Astrocyte of the cerebellum (primary cell): Measurements from ENCODE around the gene TXNRD1.

Experiments
- DNase-seq: peaks from one replicate; pipeline ENCODE4 v3.0.0-alpha.2; 2011; ENCODE audit warnings: low read depth
- H3K4me3 ChIP-seq: 2 replicates; pipeline ENCODE4 v1.5.1; 2011; ENCODE audit warnings: mild to moderate bottlenecking, low read depth, low read length, moderate library complexity
- in situ Hi-C: cut with HindIII; loops from 2 replicates; pipeline ENCODE4 v1.10.0; 2017; ENCODE audit warnings: low sequenced_read_pairs
- TF ChIP-seq, protein P1 (sequence below): IDR thresholded peaks from 2 replicates; pipeline ENCODE4 v1.5.1; 2012; ENCODE audit warnings: low read length, low read depth, moderate library complexity, mild to moderate bottlenecking; ENCODE audit errors: missing control alignments

TXNRD1 gene

DNA sequence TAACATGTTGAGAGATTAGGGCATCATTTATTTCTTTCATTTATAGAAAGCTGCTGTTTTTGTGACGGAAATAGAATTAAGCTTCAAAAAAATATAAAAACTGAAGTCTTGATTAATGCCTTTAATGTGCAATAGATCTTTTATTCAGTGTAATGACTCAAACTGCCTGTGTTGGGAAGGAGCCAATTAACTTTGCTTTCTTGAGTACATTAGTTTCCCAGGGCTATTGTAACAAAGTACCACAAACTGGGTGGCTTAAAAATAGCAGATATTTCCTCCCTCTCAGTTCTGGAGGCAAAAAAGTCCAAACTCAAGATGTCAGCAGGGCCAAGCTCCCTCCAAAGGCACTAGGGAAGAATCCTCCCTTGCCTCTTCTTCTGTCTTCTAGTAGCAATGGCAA, 124.6 kb downstream of the TXNRD1 start:
- H3K4me3 ChIP-seq, result no peak overlapping the region
- TF ChIP-seq, protein P1, sequence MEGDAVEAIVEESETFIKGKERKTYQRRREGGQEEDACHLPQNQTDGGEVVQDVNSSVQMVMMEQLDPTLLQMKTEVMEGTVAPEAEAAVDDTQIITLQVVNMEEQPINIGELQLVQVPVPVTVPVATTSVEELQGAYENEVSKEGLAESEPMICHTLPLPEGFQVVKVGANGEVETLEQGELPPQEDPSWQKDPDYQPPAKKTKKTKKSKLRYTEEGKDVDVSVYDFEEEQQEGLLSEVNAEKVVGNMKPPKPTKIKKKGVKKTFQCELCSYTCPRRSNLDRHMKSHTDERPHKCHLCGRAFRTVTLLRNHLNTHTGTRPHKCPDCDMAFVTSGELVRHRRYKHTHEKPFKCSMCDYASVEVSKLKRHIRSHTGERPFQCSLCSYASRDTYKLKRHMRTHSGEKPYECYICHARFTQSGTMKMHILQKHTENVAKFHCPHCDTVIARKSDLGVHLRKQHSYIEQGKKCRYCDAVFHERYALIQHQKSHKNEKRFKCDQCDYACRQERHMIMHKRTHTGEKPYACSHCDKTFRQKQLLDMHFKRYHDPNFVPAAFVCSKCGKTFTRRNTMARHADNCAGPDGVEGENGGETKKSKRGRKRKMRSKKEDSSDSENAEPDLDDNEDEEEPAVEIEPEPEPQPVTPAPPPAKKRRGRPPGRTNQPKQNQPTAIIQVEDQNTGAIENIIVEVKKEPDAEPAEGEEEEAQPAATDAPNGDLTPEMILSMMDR, result no peak
- in situ Hi-C loops, result no loop called here
- DNase-seq, result peak; percentile 65

DNA sequence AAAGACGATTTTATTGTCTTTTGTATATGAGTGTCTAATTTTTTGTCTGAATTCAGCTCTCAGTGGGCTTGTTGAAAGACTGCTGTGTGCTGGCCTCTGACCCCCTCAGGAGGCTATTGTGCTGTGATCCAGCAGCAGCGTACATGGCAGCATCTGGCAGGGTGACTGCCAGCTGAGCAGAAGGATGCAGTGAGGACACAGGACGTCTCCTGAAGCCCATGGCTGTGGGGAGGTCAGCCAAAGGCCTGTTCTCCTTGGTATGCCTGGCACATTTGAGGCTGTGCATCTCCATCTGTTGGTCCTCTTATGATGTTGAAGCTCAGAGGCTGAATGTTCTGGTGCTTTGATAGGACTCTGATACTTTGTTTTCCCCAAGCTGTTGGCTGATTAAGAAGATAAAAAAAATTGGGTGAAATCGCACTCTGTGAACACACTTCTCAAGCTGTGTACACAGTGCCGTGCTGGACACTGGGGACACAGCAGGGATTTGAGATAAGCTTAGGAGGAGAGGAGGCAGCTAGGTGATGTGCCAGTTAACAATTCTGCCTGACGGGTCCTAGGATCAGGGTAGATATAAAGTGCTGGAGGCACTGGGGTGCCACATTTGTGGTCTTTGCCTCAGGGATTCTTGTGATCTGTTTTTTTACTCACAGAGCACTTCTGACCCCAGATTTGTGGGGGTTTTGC, 125.5 kb downstream of the TXNRD1 start:
- no peak for DNase-seq
- in situ Hi-C loops, result no loop called here
- TF ChIP-seq, protein P1, result no peak
- H3K4me3 ChIP-seq, result no peak overlapping the region

DNA sequence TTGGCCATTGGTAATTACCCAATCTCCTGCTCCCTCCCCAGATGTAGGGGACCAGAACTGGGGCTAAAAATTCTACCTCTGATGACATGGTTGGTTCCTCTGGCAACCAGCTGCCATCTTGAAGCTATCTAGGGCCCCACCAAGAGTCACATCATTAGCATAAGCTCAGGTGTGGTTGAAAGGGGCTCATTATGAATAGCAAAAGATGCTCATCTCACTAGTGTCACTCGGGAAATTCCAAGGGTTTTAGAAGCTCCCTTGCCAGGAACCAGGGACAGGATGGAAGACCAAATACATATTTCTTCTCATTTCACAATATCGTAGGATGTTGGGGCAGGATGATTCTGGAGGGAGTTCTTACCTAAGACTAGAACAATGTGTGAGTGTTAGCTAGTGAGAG, 126.6 kb downstream of the TXNRD1 start:
- TF ChIP-seq, protein P1, result no peak
- in situ Hi-C loops, result no loop called here

DNA sequence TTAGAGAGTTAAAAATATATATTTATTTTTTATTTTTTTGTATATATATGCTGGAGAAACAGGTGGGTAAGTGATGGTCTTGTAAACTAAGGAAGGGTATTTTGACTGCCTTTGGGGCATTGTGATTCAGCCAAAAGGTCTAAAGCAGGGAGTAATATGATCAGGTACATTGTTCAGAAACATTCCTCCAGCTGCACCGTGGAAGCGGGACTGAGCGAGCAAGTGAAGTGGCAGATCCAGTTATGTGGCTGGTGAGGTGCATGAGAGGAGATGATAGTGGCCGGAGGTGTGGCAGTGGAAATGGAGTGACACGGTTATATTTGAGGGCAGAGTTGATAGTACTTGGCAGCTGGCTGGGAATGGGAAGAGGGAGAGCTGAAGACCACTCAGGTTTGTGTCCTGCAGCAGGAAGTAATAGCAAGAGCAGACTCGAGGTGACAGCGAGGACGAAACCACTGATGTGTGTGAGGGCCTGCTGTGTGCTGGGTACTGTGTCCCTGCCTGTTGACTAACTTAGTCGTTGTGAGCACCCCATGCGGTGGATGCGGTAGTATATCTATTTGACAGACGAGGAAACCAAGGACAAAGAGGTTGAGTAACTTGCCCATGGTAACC, 127.2 kb downstream of the TXNRD1 start:
- H3K4me3 ChIP-seq, result no peak overlapping the region
- DNase-seq, result no peak
- in situ Hi-C loops, result no loop called here
- TF ChIP-seq, protein P1, result no peak

More for the DNA sequence above, 126.6 kb downstream of the TXNRD1 start:
- no peak for DNase-seq
- no peak overlapping the region for H3K4me3 ChIP-seq

DNA sequence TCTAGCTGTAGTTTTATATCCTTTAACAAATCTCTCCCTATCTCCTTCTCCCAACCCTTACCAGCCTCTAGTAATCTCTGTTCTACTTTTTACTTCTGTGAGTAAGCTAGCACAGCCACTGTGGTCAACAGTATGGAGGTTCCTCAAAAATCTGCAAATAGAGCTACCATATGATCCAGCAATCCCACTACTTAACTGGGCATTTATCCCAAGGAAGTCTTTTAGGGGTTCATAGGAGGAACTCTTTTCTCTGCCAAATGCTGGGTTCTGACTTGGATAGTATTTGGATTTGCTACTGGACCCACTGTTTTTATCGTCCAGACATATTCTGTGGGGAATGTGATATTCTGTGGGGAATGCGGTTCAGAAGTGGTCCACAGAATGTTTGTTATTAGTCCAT, 129.1 kb downstream of the TXNRD1 start:
- TF ChIP-seq, protein P1, result no peak
- H3K4me3 ChIP-seq, result no peak overlapping the region
- in situ Hi-C loops, result no loop called here
- no peak for DNase-seq

DNA sequence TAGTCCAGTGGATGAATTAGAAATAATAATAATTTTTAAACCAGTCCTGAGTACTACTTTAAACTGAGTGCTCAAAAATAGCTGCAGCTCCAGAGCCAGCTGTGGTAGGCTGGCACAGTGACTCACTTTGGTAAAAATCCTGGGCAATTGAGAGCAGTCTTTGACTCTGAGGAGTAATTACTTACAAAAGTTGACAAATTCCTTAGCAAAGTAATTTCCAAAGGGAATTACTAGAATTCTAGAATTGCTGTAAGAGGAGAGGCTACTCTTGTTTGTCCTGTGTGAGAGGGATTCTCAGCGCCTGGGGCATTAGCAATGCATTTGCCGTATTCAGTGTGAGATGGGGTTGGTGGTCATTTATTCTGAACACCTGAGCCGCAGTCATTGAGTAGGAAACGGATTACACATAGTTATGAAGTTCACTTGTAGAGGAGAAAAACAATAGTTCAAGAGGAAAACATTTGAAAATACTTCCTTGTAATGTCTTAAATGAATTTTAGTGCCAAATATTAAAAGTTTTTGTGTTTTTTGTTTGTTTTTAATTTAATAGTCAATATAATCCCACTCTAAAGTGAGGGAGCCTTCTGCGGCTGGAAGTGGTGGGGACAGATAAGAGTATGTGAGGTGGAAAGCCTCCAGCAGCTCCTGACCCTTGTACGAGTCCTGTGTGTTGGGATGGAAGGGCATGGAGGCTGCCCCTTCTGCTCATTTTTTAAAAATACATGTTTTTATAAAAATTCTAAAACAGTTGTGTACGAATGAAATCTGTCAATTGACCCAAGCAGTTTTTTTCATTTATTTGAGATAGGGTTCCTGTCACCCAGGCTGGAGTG, 129.9 kb downstream of the TXNRD1 start:
- no peak for DNase-seq
- in situ Hi-C loops, result no loop called here
- H3K4me3 ChIP-seq, result no peak overlapping the region
- TF ChIP-seq, protein P1, result no peak
